Activated naive CD4-positive, alpha-beta T cell treated with anti-CD3 and anti-CD28 coated beads, Interleukin-2, amount 50 U/mL, for 24 hours (primary cell): ENCODE measurements around the gene THAP8.
A peak's percentile ranks its signal among the peaks of the same experiment; 100 is the strongest.
"Not testable (repeated sequence)": the region's sequence is repeated elsewhere in the genome, so short reads cannot be mapped to it uniquely, and the experiment has no call there.

Experiments used
- H3K27ac Mint-ChIP-seq: one replicate; pipeline ENCODE4 v1.8.0; 2021; ENCODE audit warnings: mild to moderate bottlenecking, mixed read lengths
- H3K27me3 Mint-ChIP-seq: one replicate; pipeline ENCODE4 v1.8.0; 2021; ENCODE audit warnings: mixed read lengths
- H3K36me3 Mint-ChIP-seq: one replicate; pipeline ENCODE4 v1.8.0; 2021; ENCODE audit warnings: mixed read lengths
- H3K4me1 Mint-ChIP-seq: one replicate; pipeline ENCODE4 v1.8.0; 2021; ENCODE audit warnings: mixed read lengths
- H3K4me3 Mint-ChIP-seq: one replicate; pipeline ENCODE4 v1.8.0; 2021; ENCODE audit warnings: mild to moderate bottlenecking, mixed read lengths
- H3K9me3 Mint-ChIP-seq: one replicate; pipeline ENCODE4 v1.8.0; 2021; ENCODE audit warnings: mixed read lengths

Gene THAP8

DNA sequence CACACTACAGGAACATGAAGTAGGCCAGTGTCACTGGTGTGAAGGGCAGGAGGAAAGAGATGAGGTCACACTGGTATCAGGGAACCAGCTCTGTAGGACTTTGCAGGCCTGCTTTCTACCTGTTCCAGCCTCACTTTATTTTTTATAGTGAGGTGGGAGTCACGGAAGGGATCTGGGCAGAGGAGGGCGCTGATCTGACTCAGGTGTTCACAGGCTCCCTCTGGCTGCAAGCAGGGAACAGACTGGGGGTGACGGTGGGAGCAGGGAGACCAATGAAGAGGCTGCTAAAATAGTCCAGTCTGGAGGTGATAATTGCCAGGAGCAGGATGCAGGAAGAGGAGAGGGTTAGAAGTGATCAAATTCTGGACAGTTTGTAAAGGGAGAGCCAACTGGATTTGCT lies 2.8 kb downstream of the THAP8 start:
- Mint-ChIP-seq H3K4me1 (peaks cover 15% of the 10 kb centered on the region), H3K36me3 (peaks cover under 1% of the 10 kb centered on the region), H3K9me3 (no peaks in the 10 kb centered on the region), H3K27ac (no peak overlapping the region), H3K4me3 (peak overlapping the region; percentile 24), H3K27me3 (no peaks in the 10 kb centered on the region)

DNA sequence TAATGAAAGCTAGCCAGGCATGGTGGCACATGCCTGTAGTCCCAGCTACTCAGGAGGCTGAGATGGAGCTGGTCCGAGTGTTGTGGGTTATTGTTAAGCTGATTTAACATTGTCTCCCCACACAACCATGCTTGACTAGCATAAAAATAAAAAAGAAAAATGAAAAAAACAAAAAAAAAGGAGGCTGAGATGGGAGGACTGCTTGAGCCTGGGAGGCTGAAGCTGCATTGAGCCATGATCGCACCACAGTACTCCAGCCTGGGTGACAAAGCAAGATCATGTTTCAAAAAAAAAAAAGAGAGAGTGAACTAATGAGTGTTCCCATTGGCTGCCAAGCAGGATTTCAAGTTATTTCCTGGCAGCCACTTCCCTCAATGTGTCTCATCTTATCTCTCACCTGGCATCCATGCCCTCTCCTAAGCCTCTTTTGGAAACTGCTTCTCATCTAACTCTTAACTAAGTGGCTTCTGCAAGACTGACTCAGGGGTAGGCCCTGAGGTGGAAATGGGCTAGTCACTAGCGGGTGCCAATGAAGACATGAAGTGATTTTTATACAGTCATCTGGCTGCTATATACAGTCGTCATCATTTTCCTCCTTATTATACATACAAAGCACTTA lies 4.9 kb downstream of the THAP8 start:
- Mint-ChIP-seq H3K4me3 (no peak overlapping the region), H3K9me3 (no peaks in the 10 kb centered on the region), H3K4me1 (peaks cover 7% of the 10 kb centered on the region), H3K27ac (no peak overlapping the region), H3K27me3 (no peaks in the 10 kb centered on the region), H3K36me3 (peaks cover 6% of the 10 kb centered on the region)

DNA sequence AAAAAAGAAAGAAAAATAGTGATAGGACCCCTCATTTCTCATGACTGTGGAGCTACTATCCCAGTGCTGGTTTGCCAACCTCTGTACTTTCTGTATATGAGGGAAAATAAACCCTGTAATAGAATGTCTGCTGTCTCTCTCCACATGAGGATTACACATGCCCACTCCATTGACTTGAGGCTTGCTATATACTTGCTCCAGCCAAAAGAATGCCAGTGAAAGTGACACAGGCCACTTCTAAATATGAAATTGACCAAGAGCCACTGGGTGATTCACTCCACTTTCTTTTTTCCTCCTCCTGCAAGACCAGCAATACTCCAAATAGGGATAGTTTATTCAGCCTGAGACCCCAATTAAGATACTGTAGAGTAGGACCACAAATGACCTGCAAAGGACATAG lies 6.2 kb downstream of the THAP8 start:
- H3K27me3 Mint-ChIP-seq: no peaks in the 10 kb centered on the region
- no peak overlapping the region for H3K4me3 Mint-ChIP-seq
- no peak overlapping the region for H3K27ac Mint-ChIP-seq
- no peaks in the 10 kb centered on the region for H3K4me1 Mint-ChIP-seq
- peaks cover 6% of the 10 kb centered on the region for H3K36me3 Mint-ChIP-seq
- no peaks in the 10 kb centered on the region for H3K9me3 Mint-ChIP-seq

DNA sequence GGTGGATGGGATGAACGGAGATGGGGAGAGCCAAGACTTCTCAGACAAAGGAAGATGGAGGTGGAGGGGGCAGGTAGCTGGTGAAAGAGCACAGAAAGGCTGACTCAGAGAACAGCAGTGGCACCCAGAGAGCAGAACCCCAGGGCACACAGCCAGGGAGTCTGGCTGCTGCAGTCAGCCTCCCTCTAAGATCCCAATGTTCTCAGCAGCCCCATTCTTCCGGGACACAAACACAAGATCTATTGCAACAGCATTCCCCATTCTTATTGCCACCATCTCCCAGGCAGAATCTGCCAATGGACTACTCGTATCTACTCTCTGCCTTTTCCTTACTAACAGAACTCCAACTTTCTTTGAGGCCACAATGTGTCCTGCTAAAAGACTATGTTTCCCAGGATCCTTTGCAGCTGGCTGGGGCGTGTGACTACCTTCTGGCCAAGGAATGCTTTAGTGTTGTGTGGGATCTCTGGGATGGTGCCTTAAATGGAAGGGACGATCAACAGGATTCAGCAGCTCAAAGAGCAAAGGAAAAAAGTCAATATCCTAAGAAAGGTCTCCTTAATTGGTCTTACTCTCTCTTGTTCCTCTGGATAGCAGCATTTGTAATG lies 7.5 kb downstream of the THAP8 start:
- Mint-ChIP-seq H3K27ac (no peak overlapping the region), H3K4me3 (no peak overlapping the region), H3K9me3 (no peaks in the 10 kb centered on the region), H3K4me1 (peaks cover under 1% of the 10 kb centered on the region), H3K27me3 (no peaks in the 10 kb centered on the region), H3K36me3 (peaks cover 6% of the 10 kb centered on the region)

DNA sequence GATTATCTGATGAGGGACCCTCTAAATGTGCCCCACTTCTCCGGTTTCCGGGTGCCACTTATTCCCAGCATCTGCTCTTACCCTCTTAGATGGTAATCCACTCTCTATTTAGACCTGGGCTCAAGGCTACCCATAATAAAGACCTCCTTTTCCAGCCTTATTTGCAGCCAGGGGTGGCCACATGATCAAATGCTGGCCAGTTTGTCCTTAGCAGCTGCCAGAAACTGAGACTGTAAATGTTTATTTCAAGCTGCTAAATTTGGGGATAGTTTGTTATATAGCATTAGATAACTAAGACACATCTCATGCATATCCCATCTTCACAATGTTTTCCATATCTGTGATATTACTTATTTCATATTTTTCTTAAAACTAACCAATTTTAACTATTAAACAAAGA lies 10.1 kb downstream of the THAP8 start:
- H3K4me1 Mint-ChIP-seq: peaks cover 4% of the 10 kb centered on the region
- H3K27ac Mint-ChIP-seq: no peak overlapping the region
- H3K4me3 Mint-ChIP-seq: no peak overlapping the region
- H3K36me3 Mint-ChIP-seq: peaks cover 9% of the 10 kb centered on the region
- no peaks in the 10 kb centered on the region for H3K9me3 Mint-ChIP-seq
- H3K27me3 Mint-ChIP-seq: no peaks in the 10 kb centered on the region

DNA sequence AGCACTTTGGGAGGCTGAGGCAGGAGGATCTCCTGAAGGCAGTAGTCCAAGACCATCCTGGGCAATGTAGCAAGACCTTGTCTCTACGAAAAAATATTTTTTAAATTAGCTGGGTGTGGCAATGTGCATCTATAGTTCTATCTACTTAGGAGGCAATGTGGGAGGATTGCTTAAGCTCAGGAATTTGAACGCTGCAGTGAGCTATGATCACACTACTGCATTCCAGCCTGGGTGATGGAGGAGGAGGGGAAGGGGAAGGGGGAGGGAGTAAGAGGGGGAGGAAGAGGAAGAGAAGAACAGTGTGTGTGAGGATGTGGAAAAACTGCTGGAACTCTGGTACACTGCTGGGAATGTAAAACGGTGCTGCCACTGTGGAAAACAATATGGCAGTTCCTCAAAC lies 12.3 kb downstream of the THAP8 start:
- Mint-ChIP-seq H3K27ac (no peak overlapping the region), H3K27me3 (no peaks in the 10 kb centered on the region), H3K36me3 (peaks cover 9% of the 10 kb centered on the region), H3K4me3 (no peak overlapping the region), H3K9me3 (no peaks in the 10 kb centered on the region), H3K4me1 (peaks cover 11% of the 10 kb centered on the region)

DNA sequence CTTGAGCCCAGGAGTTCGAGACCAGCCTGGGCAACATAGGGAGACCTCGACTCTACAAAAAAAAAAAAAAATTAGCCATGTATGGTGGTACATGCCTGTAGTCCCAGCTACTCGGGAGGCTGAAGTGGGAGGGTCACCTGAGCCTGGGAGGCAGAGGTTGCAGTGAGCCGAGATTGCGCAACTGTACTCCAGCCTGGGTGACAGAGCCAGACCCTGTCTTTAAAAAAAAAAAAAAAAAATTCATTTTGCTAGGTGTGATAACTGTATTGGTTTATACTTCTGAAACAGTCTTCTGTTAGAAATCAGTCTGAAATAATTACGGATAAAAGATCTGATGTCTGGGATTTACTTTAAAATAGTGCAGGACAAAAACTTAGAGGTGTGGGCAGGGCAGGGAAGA lies 13.0 kb downstream of the THAP8 start:
- H3K4me1 Mint-ChIP-seq: peaks cover 14% of the 10 kb centered on the region
- not testable (repeated sequence) for H3K9me3 Mint-ChIP-seq, H3K27ac Mint-ChIP-seq, H3K36me3 Mint-ChIP-seq, H3K27me3 Mint-ChIP-seq, H3K4me3 Mint-ChIP-seq

DNA sequence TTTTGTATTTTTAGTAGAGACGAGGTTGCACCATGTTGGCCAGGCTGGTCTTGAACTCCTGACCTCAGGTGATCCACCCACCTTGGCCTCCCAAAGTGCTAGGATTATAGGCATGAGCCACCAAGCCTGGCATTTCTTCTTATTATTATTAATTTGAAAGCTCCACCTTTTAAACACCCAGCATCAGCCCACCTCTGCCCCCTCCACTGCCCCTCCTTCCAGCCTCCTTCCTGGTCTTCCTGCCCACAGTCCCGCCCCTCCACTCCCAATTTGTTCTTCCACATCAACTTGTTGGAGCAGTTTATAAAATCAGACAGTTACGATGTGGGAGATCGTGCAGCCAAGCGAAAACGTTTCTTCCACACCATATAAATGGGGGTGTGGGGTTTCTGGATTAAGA lies 13.6 kb downstream of the THAP8 start:
- Mint-ChIP-seq H3K27ac (no peak overlapping the region), H3K4me1 (peaks cover 20% of the 10 kb centered on the region), H3K36me3 (peaks cover 6% of the 10 kb centered on the region), H3K4me3 (no peak overlapping the region), H3K9me3 (no peaks in the 10 kb centered on the region), H3K27me3 (no peaks in the 10 kb centered on the region)

DNA sequence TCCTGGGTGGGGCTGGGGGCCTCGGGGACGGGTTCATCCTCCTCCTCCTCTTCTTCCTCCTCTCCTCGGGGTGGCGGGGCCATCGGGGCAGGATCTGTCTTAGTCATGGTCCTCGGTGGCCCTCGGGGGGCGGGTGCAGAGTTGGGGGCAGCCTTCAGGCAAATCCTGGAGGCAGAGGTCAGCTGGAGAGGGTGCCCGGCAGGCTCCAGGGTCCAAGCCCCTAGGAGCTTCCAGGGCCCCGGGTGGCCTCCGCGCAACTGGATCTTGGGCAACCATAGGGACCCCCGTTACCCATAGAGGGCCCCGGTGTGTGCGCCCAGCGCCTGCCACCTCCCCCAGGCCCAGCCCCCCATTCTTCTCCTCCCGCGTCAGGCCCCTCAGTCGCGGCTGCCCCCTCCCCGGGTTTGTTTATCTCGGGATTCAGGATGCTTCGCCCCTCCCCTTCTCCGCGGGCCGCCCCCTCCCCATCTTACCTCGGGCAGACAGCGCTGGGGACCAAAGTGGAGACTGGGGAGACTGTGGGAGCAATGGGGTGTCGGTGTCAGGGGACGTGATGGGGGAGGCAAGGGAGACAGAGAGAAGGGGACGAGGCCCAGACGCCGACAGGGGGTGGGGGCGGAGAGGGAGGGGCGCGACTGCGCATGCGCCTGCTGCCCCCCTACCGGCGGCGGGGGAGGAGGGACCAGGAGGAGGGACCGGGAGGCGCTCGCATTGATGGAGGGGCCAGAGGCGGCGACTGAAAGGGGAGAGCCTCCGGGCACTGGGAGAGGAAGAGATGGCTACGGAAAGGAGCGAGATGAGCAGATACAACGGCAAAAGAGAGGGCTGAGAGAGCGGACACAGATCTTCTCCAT lies 21.6 kb downstream of the THAP8 start, which contains the start of gene CLIP3:
TSS of gene CLIP3 (minus strand) at position 623 of the 854 bp plus-strand sequence. CDS start at position 107, 516 bp downstream.
- Mint-ChIP-seq H3K4me3 (peak within 1 kb of the TSS; percentile 57), H3K27ac (no peak within 1 kb of the TSS), H3K9me3 (no peaks in the 10 kb centered on the region), H3K4me1 (peaks cover 34% of the 10 kb centered on the region), H3K36me3 (peaks cover 19% of the 10 kb centered on the region), H3K27me3 (peaks cover 2% of the 10 kb centered on the region)

DNA sequence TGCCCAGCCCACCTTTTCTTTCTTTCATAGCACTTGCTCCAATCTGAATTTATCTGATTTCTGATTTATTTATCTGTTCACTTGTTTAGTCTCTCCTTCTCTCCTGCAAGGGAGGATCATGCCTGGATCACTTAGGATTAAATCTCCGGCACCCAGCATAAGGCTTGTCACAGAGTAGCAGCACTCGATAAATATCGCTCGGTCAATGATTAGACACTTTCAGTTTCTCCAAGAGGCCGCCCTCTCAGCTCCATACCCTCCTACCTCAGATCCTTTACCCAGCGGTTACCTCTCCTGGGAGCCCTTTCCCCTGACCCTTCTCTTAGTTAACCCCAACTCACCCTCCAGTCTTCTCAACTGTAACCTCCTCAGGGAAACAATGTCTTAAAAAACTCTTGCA lies 22.8 kb downstream of the THAP8 start:
- Mint-ChIP-seq H3K4me3 (no peak overlapping the region), H3K9me3 (no peaks in the 10 kb centered on the region), H3K36me3 (peaks cover 19% of the 10 kb centered on the region), H3K27me3 (peaks cover 2% of the 10 kb centered on the region), H3K4me1 (peaks cover 25% of the 10 kb centered on the region), H3K27ac (no peak overlapping the region)

DNA sequence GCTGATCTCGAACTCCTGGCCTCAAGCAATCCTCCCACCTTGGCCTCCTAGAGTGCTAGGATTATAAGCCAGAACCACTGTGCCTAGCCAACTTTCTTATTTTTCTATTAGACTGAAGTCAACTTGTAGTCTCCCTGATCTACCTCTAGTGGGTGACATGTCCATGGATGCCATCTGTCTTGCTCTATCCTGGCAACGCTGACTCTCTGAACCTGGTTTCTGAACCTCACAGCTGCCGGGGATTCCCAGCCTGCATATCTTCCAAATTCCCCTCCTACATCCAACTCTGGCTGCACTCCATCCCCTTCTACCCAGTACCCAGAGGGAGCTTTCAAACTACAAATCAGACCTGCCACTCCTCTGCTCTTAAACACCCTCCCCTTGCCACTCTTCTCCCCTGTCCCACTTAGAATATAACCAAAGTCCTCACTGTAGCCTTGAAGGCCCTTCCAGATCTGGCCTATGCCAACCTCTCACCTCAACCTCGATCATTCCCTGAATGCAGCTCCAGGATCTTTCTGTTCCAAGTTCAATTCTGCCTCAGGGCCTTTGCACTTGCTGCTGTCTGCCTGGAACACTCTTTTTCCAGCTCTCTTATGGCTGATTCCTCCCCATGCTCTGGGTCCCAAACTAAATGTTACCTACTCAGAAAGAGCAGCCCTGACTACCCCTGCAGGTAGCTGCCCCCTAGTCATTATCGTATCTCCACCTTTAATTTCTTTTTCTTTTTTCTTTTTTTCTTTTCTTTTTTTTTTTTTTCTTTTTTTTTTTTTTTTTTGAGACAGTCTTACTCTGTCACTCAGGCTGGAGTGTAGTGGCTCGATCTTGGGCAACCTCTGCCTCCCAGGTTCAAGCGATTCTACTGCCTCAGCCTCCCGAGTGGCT lies 23.6 kb downstream of the THAP8 start:
- Mint-ChIP-seq H3K36me3 (peaks cover 17% of the 10 kb centered on the region), H3K27me3 (peaks cover 2% of the 10 kb centered on the region), H3K4me3 (no peak overlapping the region), H3K27ac (no peak overlapping the region), H3K4me1 (peaks cover 19% of the 10 kb centered on the region), H3K9me3 (no peaks in the 10 kb centered on the region)

DNA sequence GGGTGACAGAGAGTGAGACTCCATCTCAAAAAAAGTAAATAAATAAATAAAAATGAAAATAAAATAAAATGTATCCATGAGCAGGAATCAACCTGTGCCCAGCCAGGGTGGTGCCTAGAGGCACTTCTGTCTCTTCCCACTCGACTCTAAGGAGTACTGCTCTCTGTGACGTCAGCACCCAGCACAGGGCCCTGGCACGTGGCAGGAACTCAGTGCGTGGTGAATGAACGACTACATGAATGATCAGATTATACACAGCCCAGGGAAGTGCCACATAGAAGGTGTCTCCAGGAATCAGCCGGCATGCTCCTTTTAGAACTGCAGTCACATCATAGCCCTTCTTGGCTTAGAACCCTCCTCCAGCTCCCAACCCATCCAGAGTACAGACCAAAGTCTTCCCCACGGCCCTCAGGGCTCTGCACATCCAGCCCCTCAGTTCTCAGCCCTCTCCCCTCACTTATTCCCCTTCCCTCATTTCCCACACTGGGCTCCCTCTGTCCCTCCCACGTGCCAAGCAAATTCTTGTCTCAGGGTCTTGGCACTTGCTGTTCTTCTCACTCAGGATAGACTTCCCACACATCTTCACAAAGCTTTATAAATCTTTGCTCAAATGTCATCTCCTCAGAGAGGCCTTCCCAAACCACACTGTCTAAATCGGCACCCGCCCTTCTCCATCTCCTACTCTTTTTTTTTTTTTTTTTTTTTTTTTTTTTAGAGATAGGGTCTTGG lies 25.6 kb downstream of the THAP8 start:
- H3K27me3 Mint-ChIP-seq: peaks cover 2% of the 10 kb centered on the region
- H3K4me1 Mint-ChIP-seq: peaks cover 3% of the 10 kb centered on the region
- H3K36me3 Mint-ChIP-seq: peaks cover 12% of the 10 kb centered on the region
- H3K27ac Mint-ChIP-seq: no peak overlapping the region
- no peaks in the 10 kb centered on the region for H3K9me3 Mint-ChIP-seq
- H3K4me3 Mint-ChIP-seq: no peak overlapping the region

DNA sequence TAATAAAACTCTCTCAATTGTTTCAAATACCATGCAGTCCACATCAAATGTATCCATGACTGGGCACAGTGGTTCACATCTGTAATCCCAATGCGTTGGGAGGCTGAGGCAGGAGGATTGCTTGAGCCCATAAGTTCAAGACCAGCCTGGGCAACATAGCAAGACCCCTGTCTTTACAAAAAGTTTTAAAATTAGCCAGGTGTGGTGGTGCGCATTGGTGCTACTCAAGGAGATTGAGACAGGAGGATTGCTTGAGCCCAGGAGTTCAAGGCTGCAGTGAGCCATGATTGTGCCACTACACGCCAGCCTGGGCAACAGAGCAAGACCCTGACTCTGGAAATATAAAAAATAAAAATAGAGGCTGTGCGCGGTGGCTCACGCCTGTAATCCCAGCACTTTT lies 26.4 kb downstream of the THAP8 start:
- Mint-ChIP-seq H3K9me3 (no peaks in the 10 kb centered on the region), H3K27me3 (peaks cover 2% of the 10 kb centered on the region), H3K27ac (no peak overlapping the region), H3K4me1 (peaks cover 3% of the 10 kb centered on the region), H3K36me3 (peaks cover 16% of the 10 kb centered on the region), H3K4me3 (no peak overlapping the region)

DNA sequence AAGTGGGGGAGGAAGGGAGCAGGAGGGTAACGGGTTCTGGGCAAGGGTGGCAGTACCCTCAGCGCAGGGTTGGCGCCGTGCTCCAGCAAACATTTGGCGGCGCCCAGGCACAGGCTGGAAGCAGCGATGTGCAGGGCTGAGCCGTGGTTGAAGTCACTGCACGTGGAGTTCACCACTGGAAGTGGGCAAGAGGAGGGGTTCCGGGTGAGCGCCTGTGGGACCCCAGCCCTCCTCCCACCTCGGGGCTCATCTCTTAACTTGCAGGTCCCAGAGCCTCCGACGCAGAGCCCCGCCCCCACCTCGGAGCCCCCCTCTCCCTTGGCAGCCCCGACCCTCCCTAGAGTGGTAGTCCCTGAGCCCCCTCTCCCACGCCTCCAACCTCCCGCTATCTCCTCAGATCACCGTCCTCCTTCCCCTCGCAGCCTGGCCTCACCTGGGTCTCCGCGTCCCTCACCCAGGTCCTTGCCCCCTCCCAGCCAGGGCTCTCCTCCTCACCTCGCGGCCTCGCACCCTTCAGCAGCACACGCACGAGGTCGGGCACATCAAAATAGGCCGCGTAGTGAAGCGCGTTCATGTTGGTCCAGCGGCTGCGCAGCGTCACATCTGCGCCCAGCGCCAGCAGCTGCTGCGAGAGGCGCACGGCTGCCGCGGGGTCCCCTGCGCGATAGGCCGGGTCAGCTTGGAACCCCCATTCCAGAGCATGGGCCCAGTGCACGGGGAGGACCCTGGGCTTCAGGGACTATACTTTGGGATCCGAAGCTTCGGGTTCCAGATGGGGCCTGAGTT lies 27.8 kb downstream of the THAP8 start:
- H3K9me3 Mint-ChIP-seq: no peaks in the 10 kb centered on the region
- H3K4me1 Mint-ChIP-seq: peaks cover 2% of the 10 kb centered on the region
- H3K36me3 Mint-ChIP-seq: peaks cover 14% of the 10 kb centered on the region
- H3K27me3 Mint-ChIP-seq: no peaks in the 10 kb centered on the region
- no peak overlapping the region for H3K4me3 Mint-ChIP-seq
- H3K27ac Mint-ChIP-seq: no peak overlapping the region
